ENCODE data around the gene UTS2B.

GRCh38 chr3:191330530-191331048, 263 bp upstream of the UTS2B start:
- TF ChIP-seq CTCF (IDR thresholded peaks at IDR 0.05): no peak
- no peak for TF ChIP-seq EP300 (IDR thresholded peaks at IDR 0.05)
- TF ChIP-seq POLR2A (IDR thresholded peaks at IDR 0.05): no peak

Measured in ovary (tissue), 3 donors.